Panc1 (cell line): ENCODE results near the gene ZFAND2B. TPM values are rescaled to one million over a fixed set of nuclear protein-coding genes. Genes with fewer than 3 reads are reported as not detected.

Experiments used
- ATAC-seq: fragments of 200-7000 bp; cut with Tn5 transposase; 2 replicates; pipeline ENCODE4 v1.9.1; 2020; ENCODE audit warnings: mild to moderate bottlenecking, moderate library complexity
- BruUV-seq: library from RNA; stranded (reverse); fragments of 400-500 nt; replicated peaks from 2 replicates; lab custom pipeline; 2021; lab: Mats Ljungman, UMichigan
- CTCF ChIA-PET: fragments of 300-600 bp; sonication (Branson Sonifier 250); formaldehyde crosslinking; loops from one replicate; lab custom pipeline; 2022; ENCODE audit warnings: antibody characterized with exemption; lab: Charles Lee
- POLR2A ChIA-PET: fragments of 300-600 bp; sonication (Branson Sonifier 250); formaldehyde crosslinking; loops from one replicate; lab custom pipeline; 2022; ENCODE audit warnings: antibody characterized with exemption; lab: Charles Lee
- DNase-seq: peaks from one replicate; pipeline ENCODE4 v3.0.0-alpha.2; 2010; ENCODE audit warnings: low read depth, low spot score
- H3K27ac ChIP-seq: 2 replicates; pipeline ENCODE4 v1.5.1; 2011; ENCODE audit warnings: mild to moderate bottlenecking, low read length, inconsistent platforms
- H3K27me3 ChIP-seq: fragments of 200-500 bp; sonication (Bioruptor generic); 2 replicates; pipeline ENCODE4 v1.6.0; 2014; ENCODE audit warnings: low read length, inconsistent platforms; ENCODE audit not compliant: control insufficient read depth, insufficient read depth
- H3K36me3 ChIP-seq: fragments of 200-500 bp; sonication (Bioruptor generic); 2 replicates; pipeline ENCODE4 v1.5.1; 2014; ENCODE audit warnings: inconsistent platforms, mild to moderate bottlenecking, low read length, moderate library complexity; ENCODE audit not compliant: control insufficient read depth, insufficient read depth
- H3K4me1 ChIP-seq: 2 replicates; pipeline ENCODE4 v1.5.1; 2011; ENCODE audit warnings: inconsistent platforms, mild to moderate bottlenecking, low read length, moderate library complexity; ENCODE audit not compliant: control insufficient read depth, insufficient read depth
- H3K4me3 ChIP-seq, 2 experiments: 2 replicates each; pipeline ENCODE4 v1.5.1; 2011 to 2012; ENCODE audit warnings: low read depth in 2 of 2, low read length in 2 of 2, mild to moderate bottlenecking in 2 of 2, inconsistent platforms in 1 of 2, moderate library complexity in 1 of 2
- H3K9me3 ChIP-seq: fragments of 200-500 bp; sonication (Bioruptor generic); 2 replicates; pipeline ENCODE4 v1.5.1; 2014; ENCODE audit warnings: low read depth, mild to moderate bottlenecking, inconsistent platforms, low read length, moderate library complexity; ENCODE audit not compliant: control insufficient read depth, insufficient read depth
- CTCF ChIP-seq: fragments of 450-650 bp; IDR thresholded peaks from 2 replicates; pipeline ENCODE4 v1.5.1; 2017; ENCODE audit warnings: mild to moderate bottlenecking
- POLR2AphosphoS5 ChIP-seq: IDR thresholded peaks from 2 replicates; pipeline ENCODE4 v1.6.1; 2012; ENCODE audit warnings: mild to moderate bottlenecking, low read depth, low read length, moderate library complexity
- REST ChIP-seq, 2 experiments: IDR thresholded peaks; 2 replicates each; pipeline ENCODE4 v1.6.1; 2011 to 2012; ENCODE audit warnings: low read depth in 2 of 2, control low read depth in 1 of 2, low read length in 1 of 2, mild to moderate bottlenecking in 1 of 2, moderate library complexity in 1 of 2; ENCODE audit not compliant: insufficient read depth in 1 of 2
- SIN3A ChIP-seq: IDR thresholded peaks from 2 replicates; pipeline ENCODE4 v1.6.1; 2012; ENCODE audit warnings: low read depth, mild to moderate bottlenecking, low read length, moderate library complexity, borderline replicate concordance; ENCODE audit not compliant: insufficient read depth
- TCF7L2 ChIP-seq: IDR thresholded peaks from 2 replicates; pipeline ENCODE4 v1.6.1; 2011; ENCODE audit warnings: mild to moderate bottlenecking, low read depth, low read length, inconsistent platforms
- in situ Hi-C: cut with HindIII; loops from 2 replicates; pipeline ENCODE4 v1.10.0; 2016; ENCODE audit warnings: low sequenced_read_pairs, low pct_unique_long_range_greater_than_20kb
- intact Hi-C: fragments of 100-400 bp; cut with micrococcal nuclease; formaldehyde crosslinking; loops from one replicate; pipeline ENCODE4 v1.10.0; 2022; ENCODE audit not compliant: unreplicated experiment
- total RNA-seq: library from RNA; stranded (reverse); gene quantifications from one replicate; pipeline ENCODE4 v1.2.1, GENCODE V29; 2021; ENCODE audit not compliant: unreplicated experiment

ZFAND2B gene
- total RNA-seq, 1 experiment from 2014 or later, result 43.2 TPM

- H3K27ac ChIP-seq, result no peak overlapping the region
- ChIA-PET CTCF (no interaction called here), POLR2A (no interaction called here)
- H3K27me3 ChIP-seq, result no peaks in the 10 kb centered on the region
- H3K36me3 ChIP-seq, result 0 out of 2 replicates have a peak, but pooled peaks cover 4% of the 10 kb centered on the region
- no TSS peak for BruUV-seq
- DNase-seq (no peak), ATAC-seq (no peak)
- in situ Hi-C loops (no loop called here), intact Hi-C loops (loop anchor here (10.0 kb wide), 1 partner anchor 48 kb away; the partner anchor contains the start of gene NHEJ1)
- H3K9me3 ChIP-seq, result no peaks in the 10 kb centered on the region
- TF ChIP-seq REST (IDR thresholded peaks at IDR 0.05; ENCODE audit: insufficient read depth in 1 of 2, low read depth in 2 of 2, low read length in 1 of 2) (no peak), TCF7L2 (no peak), POLR2AphosphoS5 (no peak), CTCF (no peak), SIN3A (no peak)
- no peak overlapping the region for H3K4me3 ChIP-seq
- peaks cover 8% of the 10 kb centered on the region for H3K4me1 ChIP-seq
These were observed 6.4 kb downstream of the ZFAND2B start for GRCh38 chr2:219213026-219213415.

- no peak for TF ChIP-seq TCF7L2
- no peak for TF ChIP-seq CTCF
- no peak for TF ChIP-seq REST (IDR thresholded peaks at IDR 0.05; ENCODE audit: insufficient read depth in 1 of 2, low read depth in 2 of 2, low read length in 1 of 2)
- no peak for TF ChIP-seq SIN3A
- no peak for TF ChIP-seq POLR2AphosphoS5
- no TSS peak for BruUV-seq
- H3K4me1 ChIP-seq, result peaks cover 5% of the 10 kb centered on the region; the same call in 1 of the 2 replicates
- H3K27ac ChIP-seq, result no peak overlapping the region
- 0 out of 2 replicates have a peak, but pooled peaks cover 2% of the 10 kb centered on the region for H3K36me3 ChIP-seq
- no peaks in the 10 kb centered on the region for H3K9me3 ChIP-seq
- in situ Hi-C loops, result no loop called here
- CTCF ChIA-PET, result no interaction called here
- POLR2A ChIA-PET, result no interaction called here
- DNase-seq (no peak), ATAC-seq (no peak)
- no peak overlapping the region for H3K4me3 ChIP-seq
- no peaks in the 10 kb centered on the region for H3K27me3 ChIP-seq
- intact Hi-C loops, result loop anchor here (10.0 kb wide), 1 partner anchor 49 kb away; the partner anchor contains the start of gene NHEJ1
These were observed 7.0 kb downstream of the ZFAND2B start for GRCh38 chr2:219213486-219214071.
